Left renal cortex interstitium (tissue), 4 donors: ENCODE results near the gene NGLY1. TPM values are rescaled to one million over a fixed set of nuclear protein-coding genes. Genes with fewer than 3 reads are reported as not detected.

Experiments used
- DNase-seq, 4 donors: peaks; one replicate each; pipeline ENCODE4 v3.0.0-alpha.2; 2013; ENCODE audit warnings: low read depth in 4 of 4, low spot score in 2 of 4, missing footprints in 1 of 4
- polyA plus RNA-seq, 4 donors: library from polyadenylated mRNA; unstranded; fragments of 120-200 nt; gene quantifications; one replicate each; pipeline ENCODE4 v1.2.1, GENCODE V29; 2013; ENCODE audit not compliant: insufficient read length in 4 of 4

NGLY1 gene
- polyA plus RNA-seq, 4 donors, result 35.1 to 42.9 (median 39.0) TPM

DNA sequence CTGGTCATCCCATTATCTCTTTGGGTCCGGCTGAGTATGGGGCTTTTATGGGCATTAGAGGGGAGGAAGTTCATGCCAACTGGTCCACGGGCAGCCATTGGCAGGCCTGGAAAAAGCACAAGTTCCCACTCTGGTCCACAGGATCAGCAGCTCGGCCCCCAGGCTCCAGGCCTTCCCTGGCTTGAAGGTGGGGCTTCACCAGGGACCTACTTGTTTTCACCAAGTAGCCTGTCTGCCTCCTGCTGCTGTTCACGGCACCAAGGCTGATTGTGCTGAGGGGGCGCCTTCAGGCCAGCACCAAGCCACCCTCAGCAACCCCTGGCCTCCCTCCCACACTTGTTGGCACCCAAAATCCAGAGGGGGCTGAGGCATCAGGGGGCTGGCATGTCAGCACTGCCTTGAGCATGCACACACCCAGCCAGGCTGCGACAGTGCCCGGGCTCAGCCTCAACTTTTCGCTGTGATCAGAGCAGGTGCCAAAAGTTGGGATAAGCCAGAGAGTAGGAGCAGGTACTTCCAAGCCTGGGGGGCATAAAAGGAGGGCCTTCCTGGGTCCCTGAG lies 109.4 kb downstream of the NGLY1 start:
- no peak for DNase-seq

Other genes starting within 250 kb of the NGLY1 start
- gene TOP2B, start 118.5 kb downstream of the NGLY1 start, polyA plus RNA-seq, result 100 to 1,000 TPM; 268 to 328 (median 295) TPM
- gene OXSM, start 6.6 kb upstream of the NGLY1 start, polyA plus RNA-seq, result 10 to 100 TPM; 17.4 to 24.7 (median 21.7) TPM